Measurements from ENCODE around the gene NF2.

Gene NF2

DNA sequence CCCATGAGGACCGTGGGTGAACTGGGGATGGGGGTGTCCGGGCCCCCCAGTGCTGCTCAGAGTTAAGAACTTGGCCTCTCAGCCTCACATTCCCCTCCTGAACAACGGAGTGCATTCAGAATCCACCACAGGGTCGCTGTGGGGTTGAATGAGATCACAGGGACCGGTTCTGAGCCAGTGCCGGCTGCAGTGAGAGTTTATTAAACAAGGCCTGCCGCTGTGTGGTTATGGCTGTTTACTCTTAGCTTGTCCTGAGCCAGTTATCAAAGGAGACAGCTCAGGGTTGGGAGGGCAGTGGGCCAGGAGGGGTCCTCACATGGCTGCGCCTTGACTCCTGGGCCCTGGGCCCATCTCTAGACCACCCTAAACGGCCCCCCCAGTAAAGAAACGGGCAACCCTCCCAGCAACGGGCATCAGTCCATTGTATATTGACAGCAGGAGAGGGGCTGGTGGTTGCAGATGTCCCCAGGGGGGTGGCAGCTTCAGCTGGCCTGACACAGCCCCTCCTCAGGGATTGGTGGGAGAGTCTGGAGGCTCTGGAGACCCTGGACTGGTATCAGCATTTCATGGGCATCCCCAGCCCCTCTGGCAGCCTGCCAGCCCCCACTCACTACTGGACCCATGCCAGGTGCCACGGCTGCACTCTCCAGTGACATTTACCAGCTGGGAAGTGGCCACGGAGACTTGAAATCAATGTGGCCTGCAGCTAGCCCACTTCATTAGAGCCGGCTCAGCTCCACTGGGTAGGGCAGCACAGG lies 101.3 kb downstream of the NF2 start:
- DNase-seq: no peak

DNA sequence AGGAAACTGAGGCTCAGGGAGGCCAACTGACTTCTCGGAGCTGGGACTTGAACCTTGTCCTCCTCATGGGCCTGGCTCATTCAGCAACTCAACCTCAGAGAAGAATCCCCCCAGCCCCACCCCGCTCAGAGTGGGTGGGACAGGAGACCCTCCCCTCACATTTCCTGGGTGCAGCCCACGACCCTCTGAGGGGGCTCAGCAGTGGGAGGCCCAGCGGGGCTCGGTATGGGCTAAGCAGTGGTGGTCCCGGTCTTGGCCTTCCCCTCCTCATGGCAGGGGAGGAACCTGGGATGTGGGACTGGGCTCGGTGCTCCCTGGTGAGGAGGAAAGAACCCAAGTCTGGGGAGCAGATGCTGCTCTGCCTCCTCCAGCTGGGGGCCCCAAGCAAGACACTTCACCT lies 102.2 kb downstream of the NF2 start:
- DNase-seq: no peak

DNA sequence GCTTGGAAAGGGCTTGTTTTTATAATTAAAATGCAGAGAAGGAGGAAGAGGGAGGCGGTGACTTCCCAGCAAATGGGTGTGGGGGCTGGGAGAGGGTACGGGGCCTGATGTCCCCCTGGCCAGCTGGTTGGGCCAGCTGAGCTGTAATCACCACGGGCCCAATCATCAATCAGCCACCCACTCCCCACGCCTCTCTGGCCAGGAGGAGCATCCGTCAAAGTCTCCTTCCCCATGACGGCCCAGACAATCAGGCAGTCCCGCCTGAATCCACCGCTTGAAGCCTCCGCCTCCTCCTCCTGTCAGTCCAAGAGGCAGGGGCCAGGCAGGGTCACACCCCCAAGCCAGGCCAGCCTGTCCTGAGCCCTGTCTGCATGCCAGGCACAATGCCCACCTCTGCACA lies 103.1 kb downstream of the NF2 start:
- DNase-seq: no peak

DNA sequence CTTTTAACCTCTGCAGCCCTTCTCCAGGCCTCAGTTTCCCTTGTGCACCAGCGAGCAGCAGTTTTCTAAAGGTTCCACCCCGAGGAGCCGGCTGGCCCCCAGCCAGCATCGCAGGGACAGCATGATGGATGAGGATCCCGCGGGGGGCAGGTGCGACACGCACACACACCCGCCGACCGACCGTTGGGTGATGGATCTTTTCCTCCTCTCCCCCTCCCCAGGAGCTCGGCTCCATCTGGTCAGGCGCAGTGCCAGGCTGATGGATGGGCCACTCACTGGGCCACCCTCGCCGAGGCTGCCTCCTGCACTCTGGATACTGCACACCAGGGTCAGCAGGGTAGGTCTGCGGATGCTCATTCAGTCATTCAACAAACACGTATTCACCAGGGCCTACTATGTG lies 103.6 kb downstream of the NF2 start:
- DNase-seq: no peak

DNA sequence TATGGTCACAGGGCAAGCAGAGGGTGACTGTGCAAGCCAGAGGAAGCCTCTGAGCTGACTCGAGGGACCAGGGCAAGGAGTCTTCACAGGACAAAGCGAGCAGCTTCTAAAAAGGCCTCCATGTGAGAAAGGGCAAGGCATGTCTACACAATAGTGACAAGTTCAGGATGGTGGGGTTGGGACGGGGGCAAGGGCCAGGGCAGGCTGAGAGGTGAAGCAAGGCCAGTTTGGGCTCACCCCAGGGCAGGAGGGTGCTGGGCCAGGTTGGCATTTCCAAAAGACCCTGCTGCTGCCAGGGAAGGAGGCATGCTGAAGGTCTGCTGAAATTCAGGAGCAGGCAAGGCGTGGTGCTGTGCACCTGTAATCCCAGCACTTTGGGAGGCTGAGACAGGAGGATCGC lies 104.0 kb downstream of the NF2 start:
- DNase-seq: no peak

DNA sequence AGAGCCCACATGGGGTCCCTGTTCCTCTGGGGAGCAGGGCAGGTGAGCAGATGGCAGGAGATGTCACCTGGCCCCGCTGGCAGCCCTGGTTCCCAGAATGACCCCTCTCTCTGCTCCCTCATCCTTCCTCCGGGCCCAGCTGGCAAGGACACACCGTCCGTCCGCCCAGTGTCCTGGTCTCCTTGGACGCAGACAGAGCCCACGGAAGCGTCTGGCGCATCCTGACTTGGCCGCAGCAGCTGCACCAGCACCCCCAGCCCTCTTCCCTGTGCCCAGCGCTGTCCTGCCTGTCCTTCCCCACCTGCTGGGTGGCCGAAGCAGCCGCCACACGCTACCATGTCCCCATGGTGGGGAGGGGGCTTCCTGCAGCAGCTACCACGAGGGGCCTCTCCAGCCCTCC lies 106.8 kb downstream of the NF2 start:
- no peak for DNase-seq

DNA sequence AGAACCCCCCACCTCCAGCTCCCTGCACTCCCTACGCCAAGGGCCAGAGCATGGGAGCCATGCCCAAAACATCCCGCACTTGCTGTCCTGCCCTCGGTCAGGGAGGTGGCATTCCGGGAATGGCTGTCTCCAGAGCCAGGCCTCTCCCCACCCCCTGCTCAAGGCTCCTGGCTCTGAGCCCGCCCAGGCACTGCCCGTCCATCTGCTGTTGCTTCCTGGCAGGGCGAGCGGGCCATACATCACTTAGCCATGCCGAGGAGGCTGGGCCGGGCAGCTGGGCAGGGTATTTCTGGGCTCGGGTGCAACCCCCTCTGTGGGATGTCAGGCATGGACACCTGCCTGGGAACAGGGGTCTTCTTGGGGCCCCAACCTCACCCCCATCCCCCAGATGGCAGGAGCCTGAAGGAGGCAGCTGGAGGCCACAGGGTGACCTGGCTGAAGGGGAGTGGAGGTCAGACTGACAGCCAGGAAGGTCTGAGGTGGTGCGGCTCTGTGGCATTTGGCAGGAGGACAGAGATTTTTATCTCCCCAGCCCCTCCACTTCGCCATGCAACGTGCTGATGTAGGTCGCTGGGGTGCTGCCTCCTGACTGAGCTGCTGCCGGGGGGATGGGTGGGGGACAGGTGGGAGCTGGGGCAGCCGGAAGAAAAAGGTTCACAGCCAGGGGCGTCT lies 107.6 kb downstream of the NF2 start:
- no peak for DNase-seq

DNA sequence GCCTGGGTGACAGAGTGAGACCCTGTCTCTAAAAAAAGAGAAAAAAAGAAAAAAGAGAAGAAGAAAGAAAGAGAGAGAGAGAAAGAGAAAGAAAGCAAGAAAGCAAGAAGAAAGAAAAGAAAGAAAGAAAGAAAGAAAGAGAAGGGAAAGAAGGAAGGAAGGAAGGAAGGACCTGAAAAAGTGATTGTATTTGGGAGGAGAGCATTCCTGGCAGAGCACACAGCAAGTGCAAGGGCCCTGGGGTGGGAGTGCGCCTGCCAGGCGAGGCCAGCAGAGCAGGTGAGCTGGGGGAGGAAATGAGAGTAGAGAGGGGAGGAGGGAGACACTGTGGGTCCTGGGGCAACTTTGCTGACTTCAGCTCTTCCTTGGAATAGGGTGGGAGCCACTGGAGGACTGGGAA lies 108.7 kb downstream of the NF2 start:
- no peak for DNase-seq

DNA sequence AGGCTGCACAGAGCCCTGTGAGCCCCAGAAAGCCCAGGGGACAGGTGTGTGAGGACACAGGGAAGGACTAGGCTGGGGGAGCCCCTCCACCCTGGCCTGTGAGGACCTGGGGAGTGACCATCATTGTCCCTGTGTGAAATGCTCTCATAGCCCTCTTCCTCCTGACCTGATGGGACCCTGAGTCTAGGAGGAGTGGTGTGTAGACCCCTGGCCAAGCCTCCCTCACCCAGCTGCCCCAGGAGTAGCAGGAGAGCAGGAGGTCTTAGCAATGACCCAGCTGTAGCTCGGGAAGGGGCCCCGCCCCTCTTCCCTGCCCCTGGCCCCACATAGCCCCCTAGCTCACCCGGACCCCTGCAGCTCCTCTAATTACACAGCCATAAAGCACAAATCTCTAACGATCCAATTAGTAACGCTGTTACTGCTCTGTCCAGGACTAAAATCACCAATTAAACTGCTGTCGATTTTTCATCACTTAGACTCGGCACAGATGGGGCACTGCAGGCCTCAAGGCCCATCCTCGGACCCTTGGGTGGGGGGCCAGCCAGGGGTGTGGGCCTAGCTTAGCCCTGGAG lies 109.8 kb downstream of the NF2 start:
- no peak for DNase-seq

DNA sequence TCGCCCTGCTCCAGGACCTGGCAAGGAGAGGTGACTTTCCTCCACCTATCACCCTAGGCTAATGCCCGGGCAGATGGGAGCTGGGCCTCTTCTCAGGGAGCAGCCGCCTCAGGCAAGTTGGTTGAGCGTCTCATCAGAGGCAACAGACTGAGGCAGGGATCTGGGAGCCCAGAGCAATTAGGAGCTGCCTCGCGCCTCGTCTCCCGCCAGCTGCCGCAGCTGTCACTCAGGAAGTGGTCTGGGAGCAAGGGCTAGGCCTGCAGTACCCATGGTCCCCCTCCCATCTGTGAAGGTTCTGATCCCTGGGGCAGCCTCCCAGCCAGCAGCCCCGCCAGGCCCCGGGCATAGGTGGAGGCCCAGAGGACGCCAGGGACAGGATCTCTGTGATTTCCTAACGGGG lies 111.8 kb downstream of the NF2 start:
- no peak for DNase-seq

DNA sequence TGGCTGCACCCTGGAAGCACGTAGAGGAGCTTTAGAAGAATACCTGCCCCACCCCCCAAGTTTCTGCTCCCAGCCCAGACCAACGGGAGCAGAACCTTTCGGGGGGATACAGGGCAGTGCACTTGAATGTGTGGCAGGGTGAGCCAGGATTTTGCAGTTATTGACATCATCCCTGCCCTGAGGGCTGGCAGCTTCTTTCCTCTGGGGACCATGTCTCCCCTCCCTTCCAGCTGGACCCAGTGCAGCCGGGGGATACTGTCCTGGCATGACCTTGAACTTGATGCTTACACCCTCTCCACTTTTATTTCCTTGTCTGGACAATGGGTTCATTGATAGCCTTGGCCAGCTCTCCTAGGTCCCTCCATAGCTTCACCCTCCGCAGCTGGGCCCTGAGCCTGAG lies 112.3 kb downstream of the NF2 start:
- no peak for DNase-seq

DNA sequence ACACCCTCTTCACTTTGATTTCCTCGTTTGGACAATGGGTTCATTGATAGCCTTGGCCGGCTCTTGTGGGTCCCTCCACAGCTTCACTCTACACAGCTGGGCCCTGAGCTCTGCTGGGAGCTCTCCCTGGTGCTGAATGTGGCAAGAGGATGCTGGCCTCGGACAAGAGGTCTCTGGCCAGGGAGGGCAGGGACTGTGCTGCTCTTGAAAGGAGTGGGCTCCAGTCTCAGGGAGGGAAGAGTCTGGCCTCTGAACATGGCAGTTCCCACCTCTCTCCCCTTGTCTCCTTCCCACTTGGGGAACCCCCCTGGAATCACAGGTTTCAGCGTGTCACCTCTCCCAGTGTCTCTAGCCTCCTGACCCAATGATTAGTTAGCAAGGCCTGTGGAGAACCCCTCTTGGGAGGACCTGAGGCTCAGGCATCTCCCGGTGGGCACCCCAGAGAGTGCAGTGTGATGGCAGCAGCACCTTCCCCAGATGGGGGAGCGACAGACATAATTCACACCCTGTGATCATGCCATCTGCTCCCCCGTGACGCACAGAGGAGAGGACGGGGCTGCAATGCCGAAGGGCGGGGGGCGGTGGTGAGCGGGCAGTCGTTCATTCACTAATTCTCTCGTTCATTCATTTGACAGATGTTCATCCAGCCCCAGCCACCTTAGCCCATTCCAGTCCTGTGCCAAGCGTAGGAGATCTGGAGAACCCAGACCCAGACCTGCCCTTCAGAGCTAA lies 113.5 kb downstream of the NF2 start:
- DNase-seq: no peak

DNA sequence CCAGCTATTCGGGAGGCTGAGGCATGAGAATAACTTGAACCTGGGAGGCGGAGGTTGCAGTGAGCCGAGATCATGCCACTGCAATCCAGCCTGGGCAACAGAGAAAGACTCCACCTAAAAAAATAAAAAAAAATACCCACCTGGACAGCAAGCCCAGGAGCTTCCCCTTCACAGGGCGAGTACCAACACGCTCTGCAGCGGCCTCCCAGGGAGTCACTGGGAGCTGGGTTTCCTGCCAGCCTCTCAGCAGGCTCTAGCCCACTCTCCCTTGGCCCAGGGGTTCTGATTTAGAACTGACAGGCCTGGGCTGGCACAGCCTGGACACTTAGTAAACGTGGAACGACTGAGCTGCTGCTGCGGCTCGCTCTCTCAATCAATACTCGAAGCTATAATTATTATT lies 114.4 kb downstream of the NF2 start:
- DNase-seq: no peak

DNA sequence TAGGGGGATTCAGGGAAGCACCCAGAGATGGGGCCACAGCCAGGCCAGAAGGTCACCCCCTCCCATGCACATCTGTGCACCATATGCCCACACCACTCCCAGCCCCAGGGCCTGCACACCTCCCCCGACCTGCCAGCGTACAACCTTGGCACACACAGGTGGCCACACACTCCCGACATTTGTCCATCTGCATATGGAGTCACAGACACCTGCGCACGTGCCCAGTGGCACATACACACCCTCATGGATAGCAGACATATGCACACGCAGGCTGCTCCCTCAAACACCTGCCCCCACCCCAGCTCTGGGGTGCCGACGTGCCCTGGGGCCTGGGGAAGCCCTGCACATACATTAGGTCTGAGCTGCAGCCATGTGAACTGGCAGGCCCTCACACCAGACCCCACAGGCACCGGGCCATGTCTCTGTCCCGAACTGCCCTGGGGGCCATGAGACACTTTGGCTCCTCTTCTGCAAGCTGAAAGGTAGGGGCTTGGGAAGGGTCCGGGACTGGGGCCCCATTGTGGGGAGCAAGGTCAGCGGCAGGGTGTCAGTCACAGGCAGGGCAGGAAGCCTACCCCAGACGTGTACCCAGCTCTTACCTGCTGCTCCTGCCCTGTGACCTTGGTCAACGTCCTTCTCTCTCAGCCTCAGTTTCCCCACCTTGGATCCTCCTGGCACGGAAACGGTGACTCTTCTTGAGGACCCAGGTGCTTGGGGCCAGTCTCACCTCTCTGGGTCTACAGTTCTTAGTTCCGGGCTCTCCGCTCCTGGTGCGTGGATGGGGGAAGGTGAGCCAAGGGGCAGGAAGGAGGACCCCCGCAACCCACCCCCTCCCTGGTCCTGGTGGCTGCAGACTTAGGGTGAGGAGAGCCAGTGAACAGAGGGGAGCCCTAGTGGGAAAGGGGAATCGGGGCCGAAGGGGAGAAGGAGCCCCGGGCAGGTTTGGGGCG lies 115.8 kb downstream of the NF2 start:
- DNase-seq: no peak

DNA sequence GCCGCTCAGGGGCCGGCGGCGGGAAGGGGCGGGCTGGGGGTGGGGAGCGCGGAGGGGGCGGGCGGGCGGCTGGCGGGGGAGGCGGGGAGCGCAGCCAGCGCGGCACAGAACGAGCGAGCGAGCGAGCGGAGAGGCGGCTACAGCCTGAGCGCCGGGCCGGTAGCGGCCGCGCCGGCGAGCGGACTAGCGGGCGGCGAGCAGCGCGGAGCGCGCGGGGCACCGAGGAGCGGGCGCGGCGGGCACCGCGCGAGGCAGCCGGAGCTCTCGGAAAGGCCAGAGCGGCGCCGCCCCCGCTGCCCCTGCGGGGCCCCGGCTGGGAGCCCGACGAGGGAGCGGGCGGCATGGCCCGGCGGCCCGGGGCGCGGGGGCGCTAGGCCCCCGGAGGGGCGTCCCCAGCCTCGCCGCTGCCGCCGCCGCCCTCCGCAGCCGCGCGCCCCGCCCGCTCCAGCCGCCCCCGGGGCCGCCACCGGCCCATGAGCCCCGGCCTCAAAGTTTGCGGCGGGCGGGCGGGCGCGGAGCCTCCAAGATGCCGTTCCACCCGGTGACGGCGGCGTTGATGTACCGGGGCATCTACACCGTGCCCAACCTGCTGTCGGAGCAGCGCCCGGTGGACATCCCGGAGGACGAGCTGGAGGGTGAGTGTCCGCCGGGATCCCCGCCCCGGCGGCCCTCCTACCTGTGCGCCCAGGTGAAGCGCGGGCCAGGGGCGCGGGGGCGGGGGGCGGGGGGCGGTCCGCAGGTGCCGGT lies 116.6 kb downstream of the NF2 start, which contains the start of gene CABP7:
TSS of gene CABP7 (plus strand) at position 105 of the 747 bp plus-strand sequence. CDS start at position 527, 422 bp downstream.
- no peak for DNase-seq

DNA sequence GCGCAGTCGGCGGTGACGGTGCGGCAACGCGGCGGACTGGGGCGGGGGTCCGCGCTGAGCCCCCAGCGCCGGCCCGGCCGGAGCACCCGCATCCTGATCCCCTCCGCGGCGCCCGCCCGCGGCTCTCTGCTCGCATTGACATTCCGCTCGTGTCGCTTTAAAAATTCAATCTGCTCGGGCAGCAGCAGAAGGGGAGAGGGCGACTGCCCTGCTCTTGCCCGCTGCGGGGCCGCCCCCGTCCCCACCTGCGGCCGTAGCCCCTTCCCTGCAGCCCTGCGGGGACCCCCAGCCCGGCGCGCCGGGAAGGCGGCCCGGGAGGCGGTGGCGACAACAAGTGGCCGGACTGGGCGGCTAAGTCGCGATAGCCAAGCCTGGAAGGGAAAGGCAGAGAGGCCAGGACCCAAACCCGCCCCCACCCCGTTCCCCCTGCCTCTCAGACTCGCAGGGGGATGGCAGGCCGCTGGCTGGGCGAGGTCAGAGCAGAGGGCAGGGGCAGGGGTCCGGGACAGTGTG lies 117.4 kb downstream of the NF2 start:
- DNase-seq: no peak

DNA sequence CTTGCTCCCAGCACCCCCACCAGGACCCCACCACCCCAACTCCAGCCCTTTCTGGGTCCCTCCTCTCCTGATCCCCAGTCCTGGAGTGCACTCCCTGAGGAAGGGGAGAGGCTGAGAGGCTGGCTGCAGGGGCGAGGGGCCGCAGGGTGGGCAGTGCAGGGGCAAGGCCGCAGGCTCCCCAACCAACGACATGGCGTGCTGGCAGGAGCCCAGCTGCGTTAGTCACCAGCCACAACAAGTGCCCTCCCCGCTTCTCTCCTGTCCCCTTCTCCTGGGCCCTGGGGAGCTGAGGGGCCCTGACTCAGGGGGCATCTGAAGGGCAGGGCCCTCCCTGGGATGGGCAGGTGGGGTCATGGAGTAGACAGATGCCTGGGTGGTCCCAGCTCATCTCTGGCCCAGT lies 118.7 kb downstream of the NF2 start:
- no peak for DNase-seq

DNA sequence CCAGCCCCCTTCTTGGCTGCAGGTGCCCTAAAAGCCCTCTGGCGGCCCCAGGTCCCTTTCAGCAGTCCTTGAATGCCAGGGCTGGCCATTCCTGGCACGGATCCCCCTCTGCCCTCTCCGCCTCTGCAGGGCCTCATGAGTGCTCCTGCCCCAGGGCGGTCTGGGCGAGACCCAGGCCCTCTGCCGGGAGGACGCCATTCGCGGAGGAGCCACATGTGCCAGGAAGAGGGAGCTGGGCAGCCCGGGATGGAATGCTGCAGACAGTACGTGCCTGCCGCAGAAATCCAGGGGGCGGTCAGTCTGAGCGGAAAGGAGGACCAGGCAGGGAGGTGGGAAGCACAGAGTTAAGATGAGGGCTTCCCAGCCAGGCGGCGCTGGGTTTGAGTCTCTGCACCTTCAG lies 119.2 kb downstream of the NF2 start:
- DNase-seq: no peak

DNA sequence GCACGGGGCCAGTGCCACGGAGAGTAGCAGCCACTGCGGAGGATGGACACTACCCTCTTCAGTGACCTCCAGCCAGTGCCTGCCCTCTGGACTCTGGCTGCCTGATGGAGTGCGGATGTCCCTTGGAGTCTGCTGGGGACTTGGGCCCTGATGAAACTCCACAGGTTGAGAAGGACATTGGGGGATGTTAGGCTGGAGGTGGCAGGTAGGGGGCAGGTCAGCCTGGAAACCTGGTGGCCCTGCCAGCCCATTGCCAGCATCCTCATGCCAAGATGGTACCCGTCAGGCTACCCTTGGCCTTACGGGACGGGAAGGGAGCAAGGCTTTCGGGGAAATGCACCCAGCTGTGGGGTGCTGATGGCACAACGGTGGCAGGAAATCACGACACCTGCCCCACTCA lies 120.3 kb downstream of the NF2 start:
- no peak for DNase-seq

DNA sequence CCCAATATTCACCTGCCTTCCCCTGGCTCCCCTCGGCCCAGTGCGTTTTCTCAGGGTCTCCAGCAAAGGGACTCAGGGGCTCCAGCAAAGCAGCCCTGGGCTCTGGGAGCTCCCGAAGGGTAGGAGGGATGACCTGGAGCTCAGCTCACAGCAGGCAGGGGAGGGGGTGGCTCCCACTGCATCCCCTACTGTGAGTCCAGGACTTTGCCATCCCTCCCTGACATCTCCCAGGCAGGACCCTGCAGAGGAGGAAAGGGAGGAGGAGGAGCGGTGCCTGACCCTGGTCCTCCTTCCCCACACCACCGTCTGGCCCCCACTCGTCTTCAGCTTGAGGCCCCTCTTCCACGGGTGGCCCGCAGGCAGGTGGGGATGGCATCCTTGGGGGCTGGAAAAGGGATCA lies 121.4 kb downstream of the NF2 start:
- DNase-seq: no peak

DNA sequence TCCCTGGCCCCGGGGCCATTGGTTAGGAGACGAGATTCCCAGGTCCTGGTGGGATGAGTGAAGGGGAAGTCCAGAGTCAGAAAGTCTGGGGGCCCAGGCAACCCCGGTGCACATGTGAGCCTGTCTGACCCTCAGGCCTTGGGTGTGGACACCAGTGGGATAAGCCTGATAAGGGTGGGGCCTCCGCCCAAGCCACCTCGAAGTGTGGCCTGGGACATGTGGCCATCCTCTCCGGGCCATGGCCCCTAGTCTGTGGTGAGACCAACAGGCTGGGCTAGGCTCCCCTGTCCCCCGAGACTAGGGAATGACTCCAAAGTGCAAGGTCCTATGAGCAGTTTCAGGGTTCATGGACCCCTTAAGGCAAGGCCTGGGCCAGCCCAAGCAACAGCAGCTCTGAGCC lies 122.7 kb downstream of the NF2 start:
- DNase-seq: no peak

All from activated gamma-delta T cell treated with Interleukin-2 at 50 U/mL for 16 hours (primary cell).